ENCODE data around the gene CEP89.

DNA sequence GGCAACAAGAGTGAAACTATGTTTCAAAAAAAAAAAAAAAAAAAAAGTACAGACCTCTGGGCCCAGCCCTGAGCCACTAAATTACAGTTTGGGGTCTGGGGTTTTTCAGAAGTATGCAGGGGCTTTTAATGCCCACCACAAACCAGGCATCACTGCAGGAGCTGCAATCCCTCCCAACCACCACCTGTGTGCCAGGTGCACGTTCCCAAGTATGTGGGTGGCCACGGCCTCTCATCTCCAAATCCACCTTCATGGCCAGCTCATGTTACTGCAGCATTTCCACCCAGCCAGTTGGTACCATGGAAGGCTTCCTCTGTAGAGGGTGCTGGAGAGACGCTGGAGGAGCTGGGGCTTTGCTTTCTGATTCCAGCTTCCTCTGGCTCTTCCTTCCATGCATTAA, 26.5 kb downstream of the CEP89 start:
- TF ChIP-seq, protein P1, sequence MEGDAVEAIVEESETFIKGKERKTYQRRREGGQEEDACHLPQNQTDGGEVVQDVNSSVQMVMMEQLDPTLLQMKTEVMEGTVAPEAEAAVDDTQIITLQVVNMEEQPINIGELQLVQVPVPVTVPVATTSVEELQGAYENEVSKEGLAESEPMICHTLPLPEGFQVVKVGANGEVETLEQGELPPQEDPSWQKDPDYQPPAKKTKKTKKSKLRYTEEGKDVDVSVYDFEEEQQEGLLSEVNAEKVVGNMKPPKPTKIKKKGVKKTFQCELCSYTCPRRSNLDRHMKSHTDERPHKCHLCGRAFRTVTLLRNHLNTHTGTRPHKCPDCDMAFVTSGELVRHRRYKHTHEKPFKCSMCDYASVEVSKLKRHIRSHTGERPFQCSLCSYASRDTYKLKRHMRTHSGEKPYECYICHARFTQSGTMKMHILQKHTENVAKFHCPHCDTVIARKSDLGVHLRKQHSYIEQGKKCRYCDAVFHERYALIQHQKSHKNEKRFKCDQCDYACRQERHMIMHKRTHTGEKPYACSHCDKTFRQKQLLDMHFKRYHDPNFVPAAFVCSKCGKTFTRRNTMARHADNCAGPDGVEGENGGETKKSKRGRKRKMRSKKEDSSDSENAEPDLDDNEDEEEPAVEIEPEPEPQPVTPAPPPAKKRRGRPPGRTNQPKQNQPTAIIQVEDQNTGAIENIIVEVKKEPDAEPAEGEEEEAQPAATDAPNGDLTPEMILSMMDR (IDR thresholded peaks at IDR 0.05), result no peak
- TF ChIP-seq POLR2A (IDR thresholded peaks at IDR 0.05) (no peak), EP300 (IDR thresholded peaks at IDR 0.05) (no peak), POLR2AphosphoS5 (IDR thresholded peaks at IDR 0.05) (no peak)
